Measurements from ENCODE around the gene FGFR3. TPM values are rescaled to one million over a fixed set of nuclear protein-coding genes. Genes with fewer than 3 reads are reported as not detected.

Gene FGFR3
- total RNA-seq, 1 experiment from 2014 or later, result 8.2 TPM

DNA sequence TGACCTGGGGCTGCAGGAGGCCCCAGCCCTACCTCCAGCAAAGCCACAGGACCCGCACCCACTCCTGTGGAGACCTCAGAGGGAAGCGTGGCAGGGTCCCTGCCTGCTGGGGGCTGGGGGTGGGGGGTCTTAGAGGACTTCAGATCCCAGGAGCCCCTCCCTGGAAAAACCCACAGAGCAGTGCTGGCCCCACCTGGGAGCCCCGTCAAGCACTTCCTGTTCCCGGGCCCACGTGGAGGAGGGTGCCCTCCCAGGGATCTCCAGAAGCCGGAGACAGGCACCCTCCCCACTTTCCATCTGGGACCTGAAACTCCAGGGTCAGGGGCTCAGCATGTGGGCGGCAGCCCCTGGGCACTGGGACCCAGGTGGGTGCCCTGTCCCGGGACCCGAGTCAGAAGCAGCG, 39.8 kb upstream of the FGFR3 start:
- Histone ChIP-seq H3K36me3 (ENCODE audit: control insufficient read depth, insufficient read depth, low read length) (no peaks in the 10 kb centered on the region), H3K4me1 (ENCODE audit: control insufficient read depth, insufficient read depth, low read length) (no peaks in the 10 kb centered on the region; the same call in 1 of the 2 replicates), H3K9me3 (ENCODE audit: control insufficient read depth, insufficient read depth, low read depth, low read length) (no peaks in the 10 kb centered on the region), H3K4me3 (ENCODE audit: low read depth in 2 of 2, low read length in 2 of 2) (no peak overlapping the region), H3K27me3 (ENCODE audit: control insufficient read depth, insufficient read depth, low read length) (no peaks in the 10 kb centered on the region), H3K27ac (ENCODE audit: low read length) (no peak overlapping the region)
- ChIA-PET CTCF (no interaction called here), POLR2A (no interaction called here)
- TF ChIP-seq, protein P1, sequence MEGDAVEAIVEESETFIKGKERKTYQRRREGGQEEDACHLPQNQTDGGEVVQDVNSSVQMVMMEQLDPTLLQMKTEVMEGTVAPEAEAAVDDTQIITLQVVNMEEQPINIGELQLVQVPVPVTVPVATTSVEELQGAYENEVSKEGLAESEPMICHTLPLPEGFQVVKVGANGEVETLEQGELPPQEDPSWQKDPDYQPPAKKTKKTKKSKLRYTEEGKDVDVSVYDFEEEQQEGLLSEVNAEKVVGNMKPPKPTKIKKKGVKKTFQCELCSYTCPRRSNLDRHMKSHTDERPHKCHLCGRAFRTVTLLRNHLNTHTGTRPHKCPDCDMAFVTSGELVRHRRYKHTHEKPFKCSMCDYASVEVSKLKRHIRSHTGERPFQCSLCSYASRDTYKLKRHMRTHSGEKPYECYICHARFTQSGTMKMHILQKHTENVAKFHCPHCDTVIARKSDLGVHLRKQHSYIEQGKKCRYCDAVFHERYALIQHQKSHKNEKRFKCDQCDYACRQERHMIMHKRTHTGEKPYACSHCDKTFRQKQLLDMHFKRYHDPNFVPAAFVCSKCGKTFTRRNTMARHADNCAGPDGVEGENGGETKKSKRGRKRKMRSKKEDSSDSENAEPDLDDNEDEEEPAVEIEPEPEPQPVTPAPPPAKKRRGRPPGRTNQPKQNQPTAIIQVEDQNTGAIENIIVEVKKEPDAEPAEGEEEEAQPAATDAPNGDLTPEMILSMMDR (IDR thresholded peaks at IDR 0.05), result no peak
- TF ChIP-seq, protein P2, sequence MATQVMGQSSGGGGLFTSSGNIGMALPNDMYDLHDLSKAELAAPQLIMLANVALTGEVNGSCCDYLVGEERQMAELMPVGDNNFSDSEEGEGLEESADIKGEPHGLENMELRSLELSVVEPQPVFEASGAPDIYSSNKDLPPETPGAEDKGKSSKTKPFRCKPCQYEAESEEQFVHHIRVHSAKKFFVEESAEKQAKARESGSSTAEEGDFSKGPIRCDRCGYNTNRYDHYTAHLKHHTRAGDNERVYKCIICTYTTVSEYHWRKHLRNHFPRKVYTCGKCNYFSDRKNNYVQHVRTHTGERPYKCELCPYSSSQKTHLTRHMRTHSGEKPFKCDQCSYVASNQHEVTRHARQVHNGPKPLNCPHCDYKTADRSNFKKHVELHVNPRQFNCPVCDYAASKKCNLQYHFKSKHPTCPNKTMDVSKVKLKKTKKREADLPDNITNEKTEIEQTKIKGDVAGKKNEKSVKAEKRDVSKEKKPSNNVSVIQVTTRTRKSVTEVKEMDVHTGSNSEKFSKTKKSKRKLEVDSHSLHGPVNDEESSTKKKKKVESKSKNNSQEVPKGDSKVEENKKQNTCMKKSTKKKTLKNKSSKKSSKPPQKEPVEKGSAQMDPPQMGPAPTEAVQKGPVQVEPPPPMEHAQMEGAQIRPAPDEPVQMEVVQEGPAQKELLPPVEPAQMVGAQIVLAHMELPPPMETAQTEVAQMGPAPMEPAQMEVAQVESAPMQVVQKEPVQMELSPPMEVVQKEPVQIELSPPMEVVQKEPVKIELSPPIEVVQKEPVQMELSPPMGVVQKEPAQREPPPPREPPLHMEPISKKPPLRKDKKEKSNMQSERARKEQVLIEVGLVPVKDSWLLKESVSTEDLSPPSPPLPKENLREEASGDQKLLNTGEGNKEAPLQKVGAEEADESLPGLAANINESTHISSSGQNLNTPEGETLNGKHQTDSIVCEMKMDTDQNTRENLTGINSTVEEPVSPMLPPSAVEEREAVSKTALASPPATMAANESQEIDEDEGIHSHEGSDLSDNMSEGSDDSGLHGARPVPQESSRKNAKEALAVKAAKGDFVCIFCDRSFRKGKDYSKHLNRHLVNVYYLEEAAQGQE (IDR thresholded peaks at IDR 0.05; ENCODE audit: insufficient read depth in 1 of 2, low read depth in 2 of 2, low read length in 1 of 2), result no peak
- no peak for TF ChIP-seq POLR2AphosphoS5 (IDR thresholded peaks at IDR 0.05; ENCODE audit: low read depth, low read length)
- DNase-seq (ENCODE audit: low read depth, low spot score) (no peak), ATAC-seq (no peak)
- in situ Hi-C loops (cut with HindIII; ENCODE audit: low pct_unique_long_range_greater_than_20kb, low sequenced_read_pairs) (no loop called here), intact Hi-C loops (cut with micrococcal nuclease; ENCODE audit: unreplicated experiment) (no loop called here)
- BruUV-seq (replicated peaks), result no TSS peak

- H3K27ac ChIP-seq (ENCODE audit: low read length), result no peak overlapping the region
- ATAC-seq, result no peak
- in situ Hi-C loops (cut with HindIII; ENCODE audit: low pct_unique_long_range_greater_than_20kb, low sequenced_read_pairs) (no loop called here), intact Hi-C loops (cut with micrococcal nuclease; ENCODE audit: unreplicated experiment) (no loop called here)
- CTCF ChIA-PET, result interaction anchor here (1.3 kb wide), 1 partner anchor 55 kb away, joined by 3 read pairs; no protein-coding TSS in a partner anchor
- POLR2A ChIA-PET, result no interaction called here
- H3K9me3 ChIP-seq (ENCODE audit: control insufficient read depth, insufficient read depth, low read depth, low read length), result no peaks in the 10 kb centered on the region
- TF ChIP-seq, protein P1 (IDR thresholded peaks at IDR 0.05), result no peak
- TF ChIP-seq POLR2AphosphoS5 (IDR thresholded peaks at IDR 0.05; ENCODE audit: low read depth, low read length) (no peak), TCF7L2 (IDR thresholded peaks at IDR 0.05; ENCODE audit: low read depth, low read length) (no peak), SIN3A (IDR thresholded peaks at IDR 0.05; ENCODE audit: borderline replicate concordance, insufficient read depth, low read depth, low read length) (no peak)
- TF ChIP-seq, protein P2 (IDR thresholded peaks at IDR 0.05; ENCODE audit: insufficient read depth in 1 of 2, low read depth in 2 of 2, low read length in 1 of 2), result no peak
- no peak overlapping the region for H3K4me3 ChIP-seq (ENCODE audit: low read depth in 2 of 2, low read length in 2 of 2)
- no TSS peak for BruUV-seq (replicated peaks)
- no peaks in the 10 kb centered on the region; the same call in 1 of the 2 replicates for H3K4me1 ChIP-seq (ENCODE audit: control insufficient read depth, insufficient read depth, low read length)
- H3K36me3 ChIP-seq (ENCODE audit: control insufficient read depth, insufficient read depth, low read length), result no peaks in the 10 kb centered on the region
- no peaks in the 10 kb centered on the region for H3K27me3 ChIP-seq (ENCODE audit: control insufficient read depth, insufficient read depth, low read length)
- DNase-seq (ENCODE audit: low read depth, low spot score), result no peak
These were observed 39.3 kb upstream of the FGFR3 start for GRCh38 chr4:1753697-1754311.
